Measurements from ENCODE around the gene CASZ1. TPM values are rescaled to one million over a fixed set of nuclear protein-coding genes. Genes with fewer than 3 reads are reported as not detected.

CASZ1 gene
- total and polyA plus RNA-seq, 10 of the 15 experiments (the other 5 are each of a cell fraction or from before 2014, with no cell fraction given): 0.52 to 9.8 (median 3.7) TPM

Small RNA genes lying within 50 kb of the gene (small RNA-seq; reads per million reads assigned to genes)
- gene RN7SL614P: not detected

Other genes starting within 250 kb of the CASZ1 start
- gene TARDBP, start 216.0 kb upstream of the CASZ1 start, total RNA-seq (2014; rRNA removed): 55.6 and 64.1 TPM in 2 replicates
- 124 and 135 TPM in 2 replicates for gene TARDBP, start 216.0 kb upstream of the CASZ1 start, total RNA-seq (2014; rRNA removed; fragmentation: Illumina TruSeq; extraction: Trizol)
- 155 and 174 TPM in 2 replicates for gene TARDBP, start 216.0 kb upstream of the CASZ1 start, total RNA-seq (2021)
- gene TARDBP, start 216.0 kb upstream of the CASZ1 start, polyA plus RNA-seq (2011; rRNA removed): 209 and 284 TPM in 2 replicates
- gene TARDBP, start 216.0 kb upstream of the CASZ1 start, polyA plus RNA-seq (2014; fragmentation: Illumina TruSeq; extraction: Trizol): 318 and 350 TPM in 2 replicates
- gene TARDBP, start 216.0 kb upstream of the CASZ1 start, polyA plus RNA-seq (2014; fragmentation: Nextera tagmentation; extraction: Ambion mirVana): 100 to 1,000 TPM in 1 of 2 experiments, 10 to 100 TPM in 1; 76.1 to 171 TPM
- 212 and 257 TPM in 2 replicates for gene TARDBP, start 216.0 kb upstream of the CASZ1 start, polyA plus RNA-seq (2014; rRNA removed)
- 100 to 1,000 TPM; 251 to 253 TPM for gene TARDBP, start 216.0 kb upstream of the CASZ1 start, polyA plus RNA-seq (2016; fragmentation: Nextera tagmentation; extraction: Ambion mirVana)